Choroid plexus epithelial cell (primary cell): ENCODE results near the gene APBA2.

ENCODE experiments used
- DNase-seq: peaks from one replicate; pipeline ENCODE4 v3.0.0-alpha.2; 2010; ENCODE audit warnings: low read depth
- H3K4me3 ChIP-seq: 2 replicates; pipeline ENCODE4 v1.5.1; 2011; ENCODE audit warnings: low read depth, mild to moderate bottlenecking, control low read depth, low read length, moderate library complexity
- TF ChIP-seq, protein P1 (sequence below): conservative IDR thresholded peaks from 2 replicates; pipeline ENCODE4 v1.5.1; 2011; ENCODE audit warnings: low read depth, mild to moderate bottlenecking, control low read depth, inconsistent platforms, low read length, moderate library complexity

Gene APBA2

DNA sequence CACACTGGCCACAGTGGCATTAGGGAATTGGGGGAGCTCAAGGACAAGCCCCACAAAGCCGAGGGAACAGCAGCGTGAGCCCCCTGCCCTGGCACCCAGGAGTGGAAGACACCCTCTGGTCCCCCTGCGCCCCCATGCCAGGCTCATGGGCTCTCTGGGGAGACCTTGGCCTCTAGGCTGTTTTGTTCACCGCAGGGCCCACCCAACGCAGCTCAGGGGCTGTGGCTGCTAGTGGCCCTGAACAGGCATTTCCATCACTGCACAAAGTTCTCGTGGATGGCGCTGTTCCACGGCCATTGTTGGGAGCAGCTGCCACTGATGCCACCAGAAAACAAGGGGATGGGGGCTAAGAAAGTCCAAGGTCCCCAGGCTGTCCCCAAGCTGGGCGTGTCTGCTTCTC lies 236.1 kb downstream of the APBA2 start:
- no peak overlapping the region for H3K4me3 ChIP-seq
- TF ChIP-seq, protein P1, sequence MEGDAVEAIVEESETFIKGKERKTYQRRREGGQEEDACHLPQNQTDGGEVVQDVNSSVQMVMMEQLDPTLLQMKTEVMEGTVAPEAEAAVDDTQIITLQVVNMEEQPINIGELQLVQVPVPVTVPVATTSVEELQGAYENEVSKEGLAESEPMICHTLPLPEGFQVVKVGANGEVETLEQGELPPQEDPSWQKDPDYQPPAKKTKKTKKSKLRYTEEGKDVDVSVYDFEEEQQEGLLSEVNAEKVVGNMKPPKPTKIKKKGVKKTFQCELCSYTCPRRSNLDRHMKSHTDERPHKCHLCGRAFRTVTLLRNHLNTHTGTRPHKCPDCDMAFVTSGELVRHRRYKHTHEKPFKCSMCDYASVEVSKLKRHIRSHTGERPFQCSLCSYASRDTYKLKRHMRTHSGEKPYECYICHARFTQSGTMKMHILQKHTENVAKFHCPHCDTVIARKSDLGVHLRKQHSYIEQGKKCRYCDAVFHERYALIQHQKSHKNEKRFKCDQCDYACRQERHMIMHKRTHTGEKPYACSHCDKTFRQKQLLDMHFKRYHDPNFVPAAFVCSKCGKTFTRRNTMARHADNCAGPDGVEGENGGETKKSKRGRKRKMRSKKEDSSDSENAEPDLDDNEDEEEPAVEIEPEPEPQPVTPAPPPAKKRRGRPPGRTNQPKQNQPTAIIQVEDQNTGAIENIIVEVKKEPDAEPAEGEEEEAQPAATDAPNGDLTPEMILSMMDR = no peak
- no peak for DNase-seq

- TF ChIP-seq, protein P1 = no peak
- H3K4me3 ChIP-seq = no peak overlapping the region
- no peak for DNase-seq
Measured at GRCh38 chr15:29122506-29122905, 236.7 kb downstream of the APBA2 start.

DNA sequence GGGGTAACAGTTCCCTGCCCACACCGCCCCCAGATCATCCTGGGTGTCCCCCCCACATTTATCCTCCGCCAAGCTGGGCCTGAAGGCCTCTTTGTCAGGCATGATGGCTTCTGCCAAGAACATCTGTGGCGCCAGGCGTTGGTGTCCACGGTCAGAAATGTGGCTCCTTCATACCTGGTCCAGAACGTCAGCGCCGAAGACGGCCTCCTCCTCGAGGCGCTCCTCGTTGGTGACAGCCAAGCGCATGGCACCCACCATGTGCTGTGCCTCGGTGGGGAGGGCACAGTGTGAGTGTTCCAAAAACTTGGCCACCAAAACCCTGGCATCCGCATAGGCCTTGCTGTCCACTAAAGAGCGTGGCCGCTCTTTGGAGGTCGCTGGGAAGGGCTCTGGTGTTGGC lies 237.4 kb downstream of the APBA2 start:
- no peak overlapping the region for H3K4me3 ChIP-seq
- TF ChIP-seq, protein P1 = no peak
- DNase-seq = no peak

DNA sequence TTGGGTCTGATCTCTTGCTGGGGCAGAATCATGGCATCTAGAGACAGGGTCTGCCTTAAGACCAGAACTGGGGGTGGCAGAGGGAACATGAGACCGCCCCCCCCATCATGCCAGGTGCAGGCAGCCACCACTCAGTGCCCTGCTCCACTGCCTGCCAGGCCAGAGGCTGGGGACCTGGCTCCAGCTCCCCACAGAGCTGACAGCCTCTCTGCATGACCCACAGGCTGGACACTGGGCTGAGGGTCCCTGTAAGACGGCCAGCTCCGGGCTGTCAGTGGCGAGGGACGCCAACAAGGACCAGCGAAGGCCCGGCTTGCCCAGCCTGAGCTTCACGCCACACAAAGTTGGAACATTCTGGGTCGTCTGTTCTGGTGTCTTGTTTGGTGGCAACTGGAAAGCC lies 238.2 kb downstream of the APBA2 start:
- TF ChIP-seq, protein P1 = no peak
- no peak overlapping the region for H3K4me3 ChIP-seq
- no peak for DNase-seq

DNA sequence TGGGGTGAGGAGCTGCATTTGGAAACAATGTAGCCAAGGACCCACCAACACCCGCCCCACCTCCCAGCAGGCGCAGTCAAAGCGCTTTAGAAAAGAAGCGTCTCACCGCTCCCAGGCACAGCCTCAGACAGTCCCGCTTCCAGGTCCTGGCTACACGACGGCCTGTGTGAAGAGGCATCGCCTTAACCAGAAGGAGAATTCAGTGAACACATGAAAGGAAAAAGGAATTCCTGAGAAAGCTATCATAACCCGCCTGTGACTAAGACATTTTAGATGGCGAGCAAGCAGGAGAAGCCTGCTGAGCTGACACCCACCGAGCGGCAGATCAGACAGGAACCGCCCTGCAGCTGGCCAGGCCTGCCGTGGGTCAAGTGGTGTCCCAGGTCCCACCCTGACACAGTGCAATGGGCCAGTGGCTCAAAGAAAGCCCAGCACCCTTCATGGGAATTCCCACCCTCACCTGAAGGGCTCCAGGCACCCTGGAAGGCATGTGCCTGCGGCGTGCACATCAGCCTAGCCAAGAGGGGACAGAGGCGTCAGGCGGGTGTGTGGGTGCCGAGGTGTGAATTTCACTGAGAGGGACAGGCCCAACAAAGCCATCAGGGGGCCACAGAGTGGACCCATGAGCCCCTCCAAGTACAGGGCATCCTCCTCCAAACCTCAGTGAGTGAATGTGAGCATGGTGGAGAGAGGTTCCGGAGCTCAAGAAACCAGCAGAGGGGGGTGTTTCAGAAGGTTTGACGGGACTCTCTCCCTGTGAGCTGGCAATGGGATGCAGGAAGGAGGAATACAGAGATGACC lies 239.0 kb downstream of the APBA2 start:
- TF ChIP-seq, protein P1 = peak; percentile 53
- peak; percentile 54 for DNase-seq
- no peak overlapping the region for H3K4me3 ChIP-seq

- DNase-seq = no peak
- no peak overlapping the region for H3K4me3 ChIP-seq
- TF ChIP-seq, protein P1 = no peak
Measured at GRCh38 chr15:29125382-29126207, 239.8 kb downstream of the APBA2 start.

DNA sequence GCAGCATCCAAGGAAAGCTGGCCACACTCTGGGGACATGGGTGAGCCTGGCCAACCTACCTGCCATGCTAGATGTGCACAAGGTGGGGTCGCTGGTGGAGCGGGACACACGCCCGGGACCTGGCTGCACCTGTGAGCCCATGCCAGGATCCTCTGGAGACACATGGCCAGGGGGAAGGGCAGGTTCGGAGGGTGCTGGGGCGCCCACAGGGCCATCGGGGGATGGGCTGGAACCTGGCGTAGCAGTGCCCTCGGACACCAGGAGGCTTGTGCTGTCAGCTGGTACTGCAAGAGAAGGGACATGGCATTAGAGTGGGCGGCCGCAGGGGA lies 240.4 kb downstream of the APBA2 start:
- no peak for DNase-seq
- H3K4me3 ChIP-seq = no peak overlapping the region
- TF ChIP-seq, protein P1 = no peak
